Right lobe of liver (tissue), 4 donors: ENCODE results near the gene UBE2E2.

ENCODE experiments used
- POLR2A ChIP-seq: fragments of 450-650 bp; IDR thresholded peaks from one replicate; pipeline ENCODE4 v1.6.1; 2017; ENCODE audit warnings: antibody characterized with exemption, mild to moderate bottlenecking
- TF ChIP-seq, protein P1 (sequence below), 4 donors: fragments of 200-600 bp in 3 of 4; fragments of 450-650 bp in 1 of 4; IDR thresholded peaks; one replicate each; pipeline versions ENCODE4 v1.5.1 to v1.8.0; 2016 to 2022; ENCODE audit warnings: antibody characterized with exemption in 4 of 4, mild to moderate bottlenecking in 2 of 4
- donor health status: DM: no; HTN: no; CAD: no.
- donor health status: DM: no; HTN: no; CAD: no.
- donor health status: DM: no; HTN: yes; CAD: no.

DNA sequence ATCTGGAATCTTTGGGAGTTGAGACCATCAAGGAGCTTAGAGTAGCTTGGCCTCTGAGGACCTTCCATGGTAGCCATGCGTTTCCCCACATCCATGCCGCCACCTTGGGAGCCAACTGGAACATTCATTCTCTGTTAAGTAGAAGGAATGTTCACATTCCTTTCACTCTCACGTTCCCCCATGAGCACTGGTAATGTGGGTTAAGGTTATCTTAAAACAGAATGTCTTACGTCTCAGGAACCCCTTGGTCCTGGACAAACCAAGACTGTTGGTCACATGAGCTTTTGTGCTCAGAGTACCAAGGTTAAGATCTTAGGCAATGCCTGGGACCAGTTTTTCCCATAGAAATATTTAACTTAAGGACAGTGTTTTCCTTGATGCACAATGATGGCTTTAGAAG, 390.9 kb downstream of the UBE2E2 start:
- TF ChIP-seq, protein P1, sequence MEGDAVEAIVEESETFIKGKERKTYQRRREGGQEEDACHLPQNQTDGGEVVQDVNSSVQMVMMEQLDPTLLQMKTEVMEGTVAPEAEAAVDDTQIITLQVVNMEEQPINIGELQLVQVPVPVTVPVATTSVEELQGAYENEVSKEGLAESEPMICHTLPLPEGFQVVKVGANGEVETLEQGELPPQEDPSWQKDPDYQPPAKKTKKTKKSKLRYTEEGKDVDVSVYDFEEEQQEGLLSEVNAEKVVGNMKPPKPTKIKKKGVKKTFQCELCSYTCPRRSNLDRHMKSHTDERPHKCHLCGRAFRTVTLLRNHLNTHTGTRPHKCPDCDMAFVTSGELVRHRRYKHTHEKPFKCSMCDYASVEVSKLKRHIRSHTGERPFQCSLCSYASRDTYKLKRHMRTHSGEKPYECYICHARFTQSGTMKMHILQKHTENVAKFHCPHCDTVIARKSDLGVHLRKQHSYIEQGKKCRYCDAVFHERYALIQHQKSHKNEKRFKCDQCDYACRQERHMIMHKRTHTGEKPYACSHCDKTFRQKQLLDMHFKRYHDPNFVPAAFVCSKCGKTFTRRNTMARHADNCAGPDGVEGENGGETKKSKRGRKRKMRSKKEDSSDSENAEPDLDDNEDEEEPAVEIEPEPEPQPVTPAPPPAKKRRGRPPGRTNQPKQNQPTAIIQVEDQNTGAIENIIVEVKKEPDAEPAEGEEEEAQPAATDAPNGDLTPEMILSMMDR (IDR thresholded peaks at IDR 0.05) = no peak
- TF ChIP-seq POLR2A = no peak
